Ascending aorta (tissue), 2 donors: ENCODE results near the gene SLC15A4. TPM values are rescaled to one million over a fixed set of nuclear protein-coding genes. Genes with fewer than 3 reads are reported as not detected.

ENCODE experiments used
- DNase-seq, 2 donors: peaks; one replicate each; pipeline ENCODE4 v3.0.0-alpha.2; 2019; ENCODE audit warnings: low spot score in 2 of 2
- H3K27ac ChIP-seq, 2 donors: fragments of 200-600 bp; sonication (generic); one replicate each; pipeline ENCODE4 v1.5.1; 2016 to 2017; ENCODE audit warnings: mild to moderate bottlenecking in 1 of 2
- H3K27me3 ChIP-seq: fragments of 200-600 bp; sonication (generic); one replicate; pipeline ENCODE4 v1.5.1; 2017
- H3K36me3 ChIP-seq, 2 donors: fragments of 200-600 bp; sonication (generic); one replicate each; pipeline ENCODE4 v1.5.1; 2016
- H3K4me1 ChIP-seq, 2 donors: fragments of 200-600 bp; sonication (generic); one replicate each; pipeline ENCODE4 v1.5.1; 2016 to 2017; ENCODE audit warnings: mild to moderate bottlenecking in 1 of 2
- H3K4me3 ChIP-seq, 2 donors: fragments of 200-600 bp; sonication (generic); one replicate each; pipeline ENCODE4 v1.5.1; 2016 to 2017; ENCODE audit warnings: mild to moderate bottlenecking in 1 of 2
- H3K9me3 ChIP-seq, 2 donors: fragments of 200-600 bp; sonication (generic); one replicate each; pipeline ENCODE4 v1.5.1; 2016
- intact Hi-C: fragments of 100-400 bp; cut with DNase I; formaldehyde crosslinking; loops from one replicate; pipeline ENCODE4 v1.15.1; 2023
- total RNA-seq: library from RNA; depleted of rRNA; stranded (reverse); fragments of >200 nt; gene quantifications from one replicate; pipeline ENCODE4 v1.1.0, GENCODE V29; 2016
- TF ChIP-seq, protein P1 (sequence below), 3 experiments: fragments of 200-600 bp in 2 of 3; fragments of 450-650 bp in 1 of 3; sonication (generic) in 2 of 3; IDR thresholded peaks; one replicate each; pipeline ENCODE4 v1.5.1; 2016 to 2019; ENCODE audit warnings: antibody characterized with exemption in 3 of 3, mild to moderate bottlenecking in 1 of 3, moderate library complexity in 1 of 3

Gene SLC15A4
- total RNA-seq, 1 donor from 2014 or later, result 39.3 TPM

DNA sequence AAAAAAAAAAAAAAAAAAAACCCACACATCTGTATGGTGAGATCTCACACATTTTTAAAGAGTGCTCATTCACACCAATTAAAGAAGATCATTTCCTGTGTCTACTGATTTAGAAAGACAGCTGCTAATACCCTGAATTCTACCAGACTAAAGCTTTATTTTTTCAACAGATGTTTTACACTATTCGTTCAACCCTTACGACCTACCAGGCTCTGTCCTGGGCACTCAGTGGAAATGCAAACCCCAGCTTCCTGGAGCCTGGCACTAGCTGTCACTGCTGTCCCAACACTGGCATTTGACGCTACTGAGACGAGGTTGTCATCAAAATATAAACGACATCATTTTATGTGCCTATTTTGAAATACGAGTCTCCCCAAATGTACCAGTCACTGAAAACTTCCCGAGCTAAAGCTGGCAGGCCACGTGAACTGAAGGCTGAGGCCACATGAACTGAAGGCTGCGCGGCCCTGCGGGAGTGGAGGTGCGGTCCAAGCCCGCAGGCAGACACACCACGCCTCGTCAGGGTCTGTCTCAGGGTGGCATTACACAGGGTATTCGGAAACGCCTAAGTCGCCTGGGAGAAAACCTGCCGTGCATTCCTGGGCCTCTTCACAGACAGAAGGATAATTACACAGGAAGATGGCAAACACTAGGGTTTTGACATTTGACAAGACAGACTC, 27.2 kb downstream of the SLC15A4 start:
- peak overlapping the region in 1 of 2 donors; percentile 94 for H3K27ac ChIP-seq
- no peaks in the 10 kb centered on the region for H3K27me3 ChIP-seq
- DNase-seq, result no peak
- no peak overlapping the region for H3K4me3 ChIP-seq
- peaks cover 64 to 79% of the 10 kb centered on the region in 2 donors for H3K36me3 ChIP-seq
- TF ChIP-seq, protein P1, sequence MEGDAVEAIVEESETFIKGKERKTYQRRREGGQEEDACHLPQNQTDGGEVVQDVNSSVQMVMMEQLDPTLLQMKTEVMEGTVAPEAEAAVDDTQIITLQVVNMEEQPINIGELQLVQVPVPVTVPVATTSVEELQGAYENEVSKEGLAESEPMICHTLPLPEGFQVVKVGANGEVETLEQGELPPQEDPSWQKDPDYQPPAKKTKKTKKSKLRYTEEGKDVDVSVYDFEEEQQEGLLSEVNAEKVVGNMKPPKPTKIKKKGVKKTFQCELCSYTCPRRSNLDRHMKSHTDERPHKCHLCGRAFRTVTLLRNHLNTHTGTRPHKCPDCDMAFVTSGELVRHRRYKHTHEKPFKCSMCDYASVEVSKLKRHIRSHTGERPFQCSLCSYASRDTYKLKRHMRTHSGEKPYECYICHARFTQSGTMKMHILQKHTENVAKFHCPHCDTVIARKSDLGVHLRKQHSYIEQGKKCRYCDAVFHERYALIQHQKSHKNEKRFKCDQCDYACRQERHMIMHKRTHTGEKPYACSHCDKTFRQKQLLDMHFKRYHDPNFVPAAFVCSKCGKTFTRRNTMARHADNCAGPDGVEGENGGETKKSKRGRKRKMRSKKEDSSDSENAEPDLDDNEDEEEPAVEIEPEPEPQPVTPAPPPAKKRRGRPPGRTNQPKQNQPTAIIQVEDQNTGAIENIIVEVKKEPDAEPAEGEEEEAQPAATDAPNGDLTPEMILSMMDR (IDR thresholded peaks at IDR 0.05), result no peak
- H3K9me3 ChIP-seq, result no peaks in the 10 kb centered on the region
- intact Hi-C loops, result loop anchor here (2.0 to 5.0 kb wide), 2 partner anchors 28 to 126 kb away; no protein-coding TSS in a partner anchor
- peaks cover 0 to 33% of the 10 kb centered on the region in 2 donors for H3K4me1 ChIP-seq

DNA sequence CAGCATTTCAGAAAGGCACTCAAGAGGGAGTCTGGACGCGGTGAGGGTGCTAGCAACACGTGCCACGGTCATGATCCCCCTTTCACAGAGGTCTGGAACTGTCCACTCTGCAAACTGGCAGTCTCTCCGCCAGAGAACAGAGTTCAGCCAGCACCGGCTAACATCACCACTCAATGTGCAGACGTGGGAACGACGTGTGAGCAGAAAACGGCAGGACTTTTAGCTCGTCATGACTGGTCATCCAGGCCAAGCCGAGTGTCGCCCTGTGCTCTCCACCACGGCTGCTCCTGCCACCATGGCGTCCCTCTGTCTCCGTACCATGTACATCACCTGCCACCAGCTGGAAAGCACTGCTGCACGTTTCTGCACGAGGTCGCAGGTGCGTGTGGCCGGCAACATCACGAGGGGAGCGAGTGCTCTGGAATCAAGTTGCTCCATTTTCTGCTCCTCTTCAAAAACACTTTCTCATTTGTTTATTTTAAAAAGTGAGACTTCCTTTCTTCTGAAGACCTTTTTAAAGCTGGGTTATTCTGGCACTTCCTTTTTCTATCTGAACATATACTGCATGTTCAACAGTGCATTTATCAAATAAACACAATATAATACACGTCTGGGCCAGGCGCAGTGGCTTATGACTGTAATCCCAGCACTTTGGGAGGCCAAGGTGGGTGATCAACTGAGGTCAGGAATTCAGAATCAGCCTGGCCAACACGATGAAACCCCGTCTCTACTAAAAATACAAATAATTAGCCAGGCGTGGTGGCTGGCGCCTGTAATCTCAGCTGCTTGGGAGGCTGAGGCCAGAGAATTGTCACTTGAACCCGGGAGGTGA, 28.0 kb downstream of the SLC15A4 start:
- peaks cover 71 to 82% of the 10 kb centered on the region in 2 donors for H3K36me3 ChIP-seq
- intact Hi-C loops, result loop anchor here (2.0 to 5.0 kb wide), 2 partner anchors 29 to 127 kb away; no protein-coding TSS in a partner anchor
- TF ChIP-seq, protein P1 (IDR thresholded peaks at IDR 0.05), result no peak
- no peaks in the 10 kb centered on the region for H3K27me3 ChIP-seq
- no peaks in the 10 kb centered on the region for H3K9me3 ChIP-seq
- no peak overlapping the region for H3K4me3 ChIP-seq
- peak overlapping the region in 1 of 2 donors; percentile 94 for H3K27ac ChIP-seq
- peaks cover 0 to 33% of the 10 kb centered on the region in 2 donors for H3K4me1 ChIP-seq
- no peak for DNase-seq

DNA sequence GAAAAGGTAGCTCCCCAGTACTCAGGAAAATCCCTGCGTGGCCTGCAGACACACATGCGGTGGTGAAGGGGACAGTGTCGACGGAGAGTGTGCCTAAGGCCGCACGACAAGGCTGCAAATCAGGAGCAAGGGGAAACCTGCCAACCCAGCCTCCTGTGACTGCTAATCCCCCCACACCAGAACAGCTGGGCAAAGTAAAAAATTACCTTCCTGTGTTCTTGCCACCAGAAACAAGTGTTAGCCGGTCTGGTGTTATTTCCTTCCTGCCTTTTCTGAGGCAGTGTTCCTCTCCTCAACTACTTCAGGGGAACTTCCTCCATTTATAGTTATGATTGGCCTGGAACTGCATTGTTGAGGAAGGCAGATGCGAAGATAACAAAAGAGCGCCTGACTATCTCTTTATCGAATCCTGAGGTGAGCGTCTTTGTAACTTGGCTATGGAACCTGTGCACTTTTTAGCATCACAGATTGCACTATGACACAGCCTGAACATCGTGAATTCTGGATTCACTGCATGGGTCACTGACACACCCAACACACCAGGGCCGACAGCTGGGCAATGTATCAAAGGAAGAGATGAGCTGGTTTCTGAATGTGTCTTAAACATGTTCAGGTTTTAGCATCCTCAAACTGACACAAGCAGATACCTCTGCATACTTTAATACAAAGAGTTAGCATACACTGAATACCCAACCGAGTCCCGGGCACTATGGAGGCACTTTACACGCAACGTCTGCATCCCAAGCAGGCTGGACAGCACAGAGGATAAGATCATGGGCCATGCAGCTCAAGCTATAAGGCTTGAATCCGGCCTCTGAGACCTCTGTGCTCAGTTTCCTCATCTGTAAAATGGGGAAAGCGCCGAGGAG, 28.9 kb downstream of the SLC15A4 start:
- Histone ChIP-seq H3K27me3 (no peaks in the 10 kb centered on the region), H3K27ac (no peak overlapping the region), H3K36me3 (peaks cover 66 to 75% of the 10 kb centered on the region in 2 donors), H3K4me1 (peaks cover 0 to 36% of the 10 kb centered on the region in 2 donors), H3K9me3 (no peaks in the 10 kb centered on the region), H3K4me3 (no peak overlapping the region)
- intact Hi-C loops, result loop anchor here (5.0 kb wide), 1 partner anchor 127 kb away; no protein-coding TSS in a partner anchor
- DNase-seq, result no peak
- TF ChIP-seq, protein P1 (IDR thresholded peaks at IDR 0.05), result no peak

DNA sequence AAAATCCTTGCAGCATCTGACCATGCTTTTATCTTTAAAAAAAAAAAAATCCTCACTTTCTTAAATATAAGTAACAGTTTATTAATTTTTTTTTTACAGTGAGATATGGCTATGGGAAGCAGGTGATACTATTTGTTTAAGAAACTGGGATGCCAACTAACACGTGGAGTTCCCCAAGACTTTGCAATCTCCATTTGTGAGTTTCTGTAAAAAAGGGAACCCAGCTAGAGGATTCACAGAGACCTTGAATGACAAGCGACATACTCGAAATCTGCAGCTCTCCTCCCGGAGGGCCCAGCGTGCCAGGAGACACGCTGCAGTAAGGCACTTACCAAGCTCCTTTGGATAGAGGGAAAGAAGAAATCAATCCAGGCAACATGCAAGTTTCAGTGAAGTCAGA, 30.1 kb downstream of the SLC15A4 start:
- Histone ChIP-seq H3K4me3 (no peak overlapping the region), H3K9me3 (no peaks in the 10 kb centered on the region), H3K36me3 (peaks cover 56 to 65% of the 10 kb centered on the region in 2 donors), H3K27ac (no peak overlapping the region), H3K4me1 (peaks cover 0 to 36% of the 10 kb centered on the region in 2 donors), H3K27me3 (no peaks in the 10 kb centered on the region)
- DNase-seq, result no peak
- intact Hi-C loops, result no loop called here
- TF ChIP-seq, protein P1 (IDR thresholded peaks at IDR 0.05), result no peak

DNA sequence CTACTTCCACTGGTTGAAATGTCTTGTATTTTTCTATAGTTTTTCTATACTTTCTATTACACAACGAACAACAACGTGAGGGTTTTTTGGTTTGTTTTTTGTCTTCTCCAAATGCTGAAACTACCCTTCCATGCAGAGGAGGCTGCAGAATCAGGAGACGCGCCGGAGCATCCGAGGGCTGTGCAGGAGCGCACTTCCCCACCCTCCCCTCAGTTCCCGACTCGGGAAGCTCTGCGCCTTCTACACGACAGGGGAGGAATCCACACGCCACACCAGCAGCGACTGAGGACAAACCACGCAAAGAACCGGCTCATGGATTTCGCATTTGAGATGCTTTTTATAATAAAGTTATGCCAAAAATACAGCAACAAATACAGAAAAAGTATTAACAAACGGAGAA, 30.9 kb downstream of the SLC15A4 start:
- TF ChIP-seq, protein P1 (IDR thresholded peaks at IDR 0.05), result no peak
- H3K4me1 ChIP-seq, result peaks cover 0 to 31% of the 10 kb centered on the region in 2 donors
- peaks cover 49 to 58% of the 10 kb centered on the region in 2 donors for H3K36me3 ChIP-seq
- no peak overlapping the region for H3K4me3 ChIP-seq
- H3K27me3 ChIP-seq, result no peaks in the 10 kb centered on the region
- H3K9me3 ChIP-seq, result no peaks in the 10 kb centered on the region
- DNase-seq, result no peak
- intact Hi-C loops, result no loop called here
- H3K27ac ChIP-seq, result no peak overlapping the region
